ENCODE data around the gene GLUD1.

Gene GLUD1

DNA sequence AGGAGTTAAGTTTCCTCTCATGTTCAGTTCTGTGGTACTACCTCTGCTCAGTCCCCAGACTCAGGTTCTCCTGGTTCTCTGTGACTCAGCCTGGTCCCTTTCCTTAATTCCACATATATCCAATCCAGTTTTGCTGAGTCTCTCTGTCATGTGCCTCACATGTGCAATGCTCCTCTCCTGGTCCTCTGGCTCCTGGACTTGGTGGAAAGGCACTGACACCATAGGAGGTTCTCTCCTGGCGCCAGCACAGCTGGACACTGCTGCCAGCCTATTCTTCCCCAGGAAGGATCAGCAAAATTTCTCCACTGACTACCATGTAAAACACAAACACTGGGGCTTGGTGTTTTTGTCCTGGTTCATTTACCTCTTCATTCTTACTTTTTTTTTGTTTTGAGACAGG lies 27.8 kb downstream of the GLUD1 start:
- no peak for TF ChIP-seq NFIC (IDR thresholded peaks at IDR 0.05)
- no peak for TF ChIP-seq TAF1 (IDR thresholded peaks at IDR 0.05; ENCODE audit: low read depth)
- no peak for TF ChIP-seq MAX (IDR thresholded peaks at IDR 0.05)
- no peak for TF ChIP-seq USF1 (IDR thresholded peaks at IDR 0.05)
- no peak for TF ChIP-seq REST (IDR thresholded peaks at IDR 0.05; ENCODE audit: low read depth)
- TF ChIP-seq RAD21 (IDR thresholded peaks at IDR 0.05; ENCODE audit: low read depth): no peak
- no peak for TF ChIP-seq EP300 (IDR thresholded peaks at IDR 0.05; ENCODE audit: borderline replicate concordance)
- TF ChIP-seq EGR1 (IDR thresholded peaks at IDR 0.05): no peak
- TF ChIP-seq CREB1 (IDR thresholded peaks at IDR 0.05; ENCODE audit: low read depth): no peak
- TF ChIP-seq FOXM1 (IDR thresholded peaks at IDR 0.05; ENCODE audit: borderline replicate concordance, low read depth): no peak

- no peak for TF ChIP-seq NFIC (IDR thresholded peaks at IDR 0.05)
- TF ChIP-seq EP300 (IDR thresholded peaks at IDR 0.05; ENCODE audit: borderline replicate concordance): no peak
- no peak for TF ChIP-seq RAD21 (IDR thresholded peaks at IDR 0.05; ENCODE audit: low read depth)
- TF ChIP-seq MAX (IDR thresholded peaks at IDR 0.05): no peak
- no peak for TF ChIP-seq ZBTB7A (IDR thresholded peaks at IDR 0.05; ENCODE audit: low read depth)
- no peak for TF ChIP-seq REST (IDR thresholded peaks at IDR 0.05; ENCODE audit: low read depth)
- no peak for TF ChIP-seq FOXM1 (IDR thresholded peaks at IDR 0.05; ENCODE audit: borderline replicate concordance, low read depth)
- TF ChIP-seq TCF12 (IDR thresholded peaks at IDR 0.05; ENCODE audit: low read depth): no peak
- TF ChIP-seq TEAD4 (IDR thresholded peaks at IDR 0.05): no peak
- no peak for TF ChIP-seq YY1 (IDR thresholded peaks at IDR 0.05; ENCODE audit: low read depth)
- no peak for TF ChIP-seq USF1 (IDR thresholded peaks at IDR 0.05)
- TF ChIP-seq TAF1 (IDR thresholded peaks at IDR 0.05; ENCODE audit: low read depth): no peak
- no peak for TF ChIP-seq CREB1 (IDR thresholded peaks at IDR 0.05; ENCODE audit: low read depth)
- TF ChIP-seq CEBPB (IDR thresholded peaks at IDR 0.05): no peak
- no peak for TF ChIP-seq EGR1 (IDR thresholded peaks at IDR 0.05)
These were observed 28.5 kb downstream of the GLUD1 start for GRCh38 chr10:87066178-87066577.

- TF ChIP-seq TAF1 (IDR thresholded peaks at IDR 0.05; ENCODE audit: low read depth): no peak
- no peak for TF ChIP-seq MAX (IDR thresholded peaks at IDR 0.05)
- no peak for TF ChIP-seq USF1 (IDR thresholded peaks at IDR 0.05)
- no peak for TF ChIP-seq CEBPB (IDR thresholded peaks at IDR 0.05)
- no peak for TF ChIP-seq CREB1 (IDR thresholded peaks at IDR 0.05; ENCODE audit: low read depth)
- no peak for TF ChIP-seq TCF12 (IDR thresholded peaks at IDR 0.05; ENCODE audit: low read depth)
- TF ChIP-seq REST (IDR thresholded peaks at IDR 0.05; ENCODE audit: low read depth): no peak
- TF ChIP-seq FOXM1 (IDR thresholded peaks at IDR 0.05; ENCODE audit: borderline replicate concordance, low read depth): no peak
- TF ChIP-seq EGR1 (IDR thresholded peaks at IDR 0.05): no peak
- no peak for TF ChIP-seq EP300 (IDR thresholded peaks at IDR 0.05; ENCODE audit: borderline replicate concordance)
- TF ChIP-seq ZBTB7A (IDR thresholded peaks at IDR 0.05; ENCODE audit: low read depth): no peak
- TF ChIP-seq RAD21 (IDR thresholded peaks at IDR 0.05; ENCODE audit: low read depth): no peak
- TF ChIP-seq NFIC (IDR thresholded peaks at IDR 0.05): no peak
- TF ChIP-seq TEAD4 (IDR thresholded peaks at IDR 0.05): no peak
- TF ChIP-seq YY1 (IDR thresholded peaks at IDR 0.05; ENCODE audit: low read depth): no peak
These were observed 30.0 kb downstream of the GLUD1 start for GRCh38 chr10:87064651-87065050.

Measured in Ishikawa (cell line).